Erythroblast (primary cell): ENCODE data around the gene XG.

Source experiments
- GATA1 ChIP-seq: IDR thresholded peaks from 2 replicates; pipeline ENCODE4 v1.6.1; 2011; ENCODE audit warnings: low read depth, mild to moderate bottlenecking, control low read depth, low read length, moderate library complexity
- POLR2A ChIP-seq: IDR thresholded peaks from 2 replicates; pipeline ENCODE4 v1.6.1; 2011; ENCODE audit warnings: mild to moderate bottlenecking, low read length

GRCh38 chrX:2774776-2775175, 22.9 kb downstream of the XG start:
- TF ChIP-seq POLR2A = no peak
- TF ChIP-seq GATA1 = no peak
